NCI-H526 treated with DMSO at 0.1 percent for 48 hours (cell line): ENCODE results near the gene TRIM47.
"Not testable (repeated sequence)": the region's sequence is repeated elsewhere in the genome, so short reads cannot be mapped to it uniquely, and the experiment has no call there.

Experiments
- DNase-seq: peaks from one replicate; lab custom pipeline; 2025; lab: John Stamatoyannopoulos, UW

Gene TRIM47

DNA sequence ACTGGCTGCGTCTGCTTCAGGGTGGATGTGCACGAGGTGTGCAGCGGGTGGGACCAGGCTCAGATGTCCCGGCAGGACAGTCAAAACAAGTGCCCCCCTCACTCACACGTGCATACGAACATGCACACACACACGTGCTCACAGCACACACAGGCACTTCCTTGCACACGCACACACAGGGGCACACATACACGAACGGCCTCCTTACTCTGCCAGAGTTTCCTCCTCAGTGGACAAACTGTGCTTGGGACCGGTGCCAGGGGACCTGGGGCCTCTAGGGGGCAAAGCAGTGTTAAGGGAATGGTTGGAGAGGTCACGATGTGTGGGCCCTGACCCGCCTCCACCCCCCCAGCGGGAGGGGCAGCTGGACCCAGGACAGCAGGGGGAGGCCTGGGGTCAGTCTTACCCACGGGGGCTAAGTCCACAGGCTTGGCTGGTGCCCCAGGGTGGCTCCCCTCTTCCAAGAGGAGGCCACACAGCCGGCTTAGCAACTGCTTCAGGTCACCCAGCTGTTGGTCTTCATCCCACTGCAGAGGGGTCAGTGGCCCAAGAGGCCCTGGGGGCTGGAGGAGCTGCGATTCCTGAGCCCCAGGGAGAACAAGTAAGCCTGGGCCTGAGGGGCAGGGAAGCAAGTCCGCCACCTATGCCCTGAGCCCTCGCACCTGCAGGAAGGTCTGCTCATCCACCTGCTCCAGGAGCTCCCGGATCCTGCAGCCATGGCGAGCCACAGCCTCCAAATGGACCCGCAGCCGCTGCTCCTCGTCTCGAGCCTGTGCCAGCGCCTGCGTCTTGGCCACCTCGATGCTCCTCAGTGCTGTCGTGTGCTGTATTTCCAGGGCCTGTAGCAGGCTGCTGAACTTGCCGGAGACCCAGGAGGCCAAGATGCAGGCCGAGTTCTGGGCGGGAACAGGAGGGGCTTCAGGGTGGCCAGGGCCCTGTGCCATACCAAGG, 13.5 kb upstream of the TRIM47 start:
- no peak for DNase-seq

DNA sequence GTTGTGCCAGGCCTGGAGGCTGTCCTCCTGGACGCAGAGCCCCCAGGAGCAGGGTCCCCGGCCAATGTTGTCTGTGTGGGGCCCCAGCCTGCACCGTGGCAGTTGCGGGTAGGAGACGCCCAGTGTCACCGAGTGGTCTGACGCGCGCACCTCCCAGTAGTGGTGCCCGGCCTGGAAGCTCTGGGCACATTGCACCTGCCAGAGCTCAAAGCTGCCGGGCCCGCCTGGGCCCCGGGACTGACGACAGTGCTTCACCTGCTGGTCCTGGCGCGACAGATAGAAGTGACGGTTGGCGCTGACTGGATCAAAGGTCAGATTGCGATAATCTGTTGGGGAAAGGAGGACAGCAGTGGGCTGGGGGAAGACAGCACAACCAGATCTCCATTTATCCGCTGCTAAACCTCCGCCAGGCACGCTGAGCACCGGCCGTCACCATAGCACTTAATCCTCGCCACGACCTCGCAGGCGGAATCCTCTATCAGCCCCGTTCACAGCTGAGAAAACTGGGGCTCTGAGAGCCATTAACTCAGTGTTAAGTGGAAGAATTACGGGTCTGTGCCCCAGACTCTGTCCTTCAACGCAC, 12.7 kb upstream of the TRIM47 start:
- DNase-seq: no peak

DNA sequence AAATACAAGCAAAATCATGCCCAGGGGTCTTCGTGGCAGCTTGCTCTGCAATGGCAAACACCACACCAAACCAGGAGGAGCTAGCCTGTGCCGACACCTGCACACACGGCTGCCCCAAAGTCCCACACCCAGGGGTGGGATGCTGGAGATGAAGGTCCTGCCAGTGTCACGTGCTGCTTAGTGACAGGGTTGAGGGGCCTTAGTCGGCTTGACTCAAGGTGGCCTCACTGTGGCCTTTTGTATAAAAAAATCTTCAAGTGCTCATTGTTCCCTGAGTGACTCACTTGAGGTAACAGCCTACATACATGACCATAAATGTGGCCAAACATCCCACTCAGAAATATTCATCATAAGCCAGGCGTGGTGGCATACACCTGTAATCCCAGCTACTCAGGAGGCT, 11.1 kb upstream of the TRIM47 start:
- no peak for DNase-seq

GRCh38 chr17:75888484-75888883, 10.1 kb upstream of the TRIM47 start:
- DNase-seq: no peak

DNA sequence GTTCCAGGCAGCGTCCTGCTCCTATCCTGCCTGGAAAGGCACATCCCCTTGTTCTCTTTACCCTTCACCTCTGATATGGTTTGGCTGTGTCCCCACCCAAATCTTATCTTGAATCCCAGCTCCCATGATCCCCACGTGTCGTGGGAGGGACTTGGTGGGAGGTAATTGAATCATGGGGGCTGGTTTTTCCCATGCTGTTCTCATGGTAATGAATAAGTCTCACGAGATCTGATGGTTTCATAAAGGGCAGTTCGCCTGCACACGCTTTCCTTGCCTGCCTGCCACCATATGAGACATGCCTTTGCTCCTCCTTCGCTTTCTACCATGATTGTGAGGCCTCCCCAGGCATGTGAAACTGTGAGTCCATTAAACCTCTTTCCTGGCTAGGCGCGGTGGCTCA, 7.5 kb upstream of the TRIM47 start:
- DNase-seq: not testable (repeated sequence)

- no peak for DNase-seq
Observed at GRCh38 chr17:75885431-75885830, 7.0 kb upstream of the TRIM47 start.

DNA sequence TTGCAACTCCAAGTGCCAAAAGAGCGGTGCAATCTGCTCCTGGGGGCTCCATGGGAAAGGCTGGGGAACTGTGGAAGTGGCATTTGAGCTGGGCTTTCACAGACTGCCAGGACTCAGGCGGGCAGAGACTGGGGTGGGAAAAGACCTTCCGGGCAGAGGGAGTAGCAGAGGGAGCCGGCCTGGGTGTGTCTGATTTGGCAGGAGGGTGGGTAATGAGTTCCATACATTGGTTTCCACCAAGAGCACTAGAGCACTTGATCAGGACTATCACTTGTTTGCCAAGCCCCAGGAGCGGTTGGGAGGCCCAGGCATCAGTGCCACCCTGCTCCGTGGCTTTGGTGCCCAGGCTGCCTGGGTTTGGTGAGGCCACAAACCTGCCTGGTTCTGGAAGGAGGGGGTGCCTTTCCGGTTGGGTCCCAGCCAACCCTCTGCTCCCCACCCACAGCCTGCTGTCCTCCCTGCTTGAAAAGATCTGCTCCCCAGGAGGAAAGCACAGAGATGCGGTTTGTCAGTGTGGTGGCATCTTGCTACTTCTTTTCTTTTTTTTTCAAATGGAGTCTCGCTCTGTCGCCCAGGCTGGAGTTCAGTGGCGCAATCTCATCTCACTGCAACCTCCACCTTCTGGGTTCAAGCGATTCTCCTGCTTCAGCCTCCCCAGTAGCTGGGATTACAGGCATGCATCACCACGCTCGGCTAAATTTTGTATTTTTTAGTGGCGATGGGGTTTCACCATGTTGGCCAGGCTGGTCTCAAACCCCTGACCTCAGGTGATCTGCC, 3.5 kb upstream of the TRIM47 start:
- DNase-seq: no peak

DNA sequence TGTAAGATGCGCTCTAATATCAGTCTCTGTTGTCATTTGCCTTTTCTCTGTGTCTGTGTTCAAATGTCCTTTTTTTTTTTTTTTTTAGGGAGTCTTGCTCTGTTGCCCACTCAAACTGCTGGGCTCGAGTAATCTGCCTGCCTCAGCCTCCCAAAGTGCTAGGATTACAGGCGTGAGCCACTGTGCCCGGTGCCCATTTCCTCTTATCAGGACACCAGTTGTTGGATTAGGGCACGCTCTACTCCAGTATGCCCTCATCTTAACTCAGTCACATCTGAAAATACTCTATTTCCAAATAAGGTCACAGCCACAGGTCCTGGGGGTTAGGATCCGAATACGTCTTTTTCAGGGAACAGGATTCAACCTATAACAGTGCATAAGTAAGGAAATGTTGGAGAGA, 1.9 kb upstream of the TRIM47 start:
- DNase-seq: no peak

DNA sequence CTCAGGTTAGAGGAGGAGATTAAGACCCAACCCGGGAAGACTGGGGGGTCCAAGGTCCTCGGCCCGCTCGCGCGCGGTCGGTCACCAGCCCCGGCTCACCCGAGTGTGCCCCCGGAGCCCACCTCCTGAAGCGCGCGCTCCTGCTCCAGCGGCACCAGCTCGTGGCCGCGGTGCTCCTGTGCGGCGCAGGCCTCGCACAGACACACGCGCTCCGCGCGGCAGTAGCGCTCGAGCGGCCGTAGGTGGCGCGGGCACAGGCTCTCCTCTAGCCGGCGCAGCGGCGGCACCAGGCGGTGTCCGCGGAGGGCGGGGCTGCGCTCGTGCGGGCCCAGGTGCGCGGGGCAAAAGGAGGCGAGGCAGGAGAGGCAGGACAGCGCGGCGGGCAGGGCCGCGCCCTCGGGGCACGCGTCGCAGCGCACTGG, 618 bp downstream of the TRIM47 start:
- DNase-seq: peak; percentile 51

- no peak for DNase-seq
Observed at GRCh38 chr17:75876938-75877751, 1.2 kb downstream of the TRIM47 start.

GRCh38 chr17:75876190-75876937, 2.0 kb downstream of the TRIM47 start:
- no peak for DNase-seq

GRCh38 chr17:75875940-75876189, 2.5 kb downstream of the TRIM47 start:
- no peak for DNase-seq

DNA sequence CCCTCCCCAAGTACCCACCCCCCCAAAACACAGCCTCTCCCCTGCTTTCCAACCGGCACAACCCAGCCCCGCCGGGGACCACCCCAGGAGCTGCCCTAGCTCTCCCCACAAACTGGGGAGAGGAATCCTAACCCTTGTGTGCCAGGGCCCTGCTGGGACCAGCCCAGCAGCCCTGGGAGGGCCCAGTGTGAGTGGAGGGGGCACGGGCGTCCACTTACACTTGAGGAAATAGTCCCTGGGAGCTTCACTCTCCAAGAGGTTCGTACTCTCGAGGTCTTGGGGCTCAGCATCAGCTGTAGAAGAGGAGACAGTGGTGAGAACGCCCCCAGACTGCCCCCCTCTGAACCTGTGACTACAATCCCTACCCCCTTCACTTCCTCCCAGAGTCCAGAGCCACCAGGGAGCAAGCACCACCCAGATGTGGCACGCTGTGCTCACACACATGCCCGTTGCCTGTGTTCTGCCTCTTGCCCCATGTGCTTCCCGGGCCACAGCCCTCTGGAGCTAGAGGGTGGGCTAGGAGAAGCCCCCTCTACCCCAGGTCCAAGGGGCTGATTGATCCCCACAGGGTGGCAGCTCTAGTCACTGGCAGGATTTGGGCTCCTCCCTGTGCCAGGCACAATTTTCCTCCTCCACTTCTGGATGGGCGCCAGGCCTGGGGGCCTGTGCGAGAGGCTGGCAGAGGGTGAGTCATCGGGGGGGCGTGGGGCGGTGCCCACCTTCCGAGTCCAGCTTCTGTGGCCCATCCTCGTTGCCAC, 3.0 kb downstream of the TRIM47 start:
- DNase-seq: no peak

GRCh38 chr17:75874323-75875181, 3.8 kb downstream of the TRIM47 start:
- DNase-seq: no peak

- DNase-seq: no peak
Observed at GRCh38 chr17:75873587-75874322, 4.6 kb downstream of the TRIM47 start.

DNA sequence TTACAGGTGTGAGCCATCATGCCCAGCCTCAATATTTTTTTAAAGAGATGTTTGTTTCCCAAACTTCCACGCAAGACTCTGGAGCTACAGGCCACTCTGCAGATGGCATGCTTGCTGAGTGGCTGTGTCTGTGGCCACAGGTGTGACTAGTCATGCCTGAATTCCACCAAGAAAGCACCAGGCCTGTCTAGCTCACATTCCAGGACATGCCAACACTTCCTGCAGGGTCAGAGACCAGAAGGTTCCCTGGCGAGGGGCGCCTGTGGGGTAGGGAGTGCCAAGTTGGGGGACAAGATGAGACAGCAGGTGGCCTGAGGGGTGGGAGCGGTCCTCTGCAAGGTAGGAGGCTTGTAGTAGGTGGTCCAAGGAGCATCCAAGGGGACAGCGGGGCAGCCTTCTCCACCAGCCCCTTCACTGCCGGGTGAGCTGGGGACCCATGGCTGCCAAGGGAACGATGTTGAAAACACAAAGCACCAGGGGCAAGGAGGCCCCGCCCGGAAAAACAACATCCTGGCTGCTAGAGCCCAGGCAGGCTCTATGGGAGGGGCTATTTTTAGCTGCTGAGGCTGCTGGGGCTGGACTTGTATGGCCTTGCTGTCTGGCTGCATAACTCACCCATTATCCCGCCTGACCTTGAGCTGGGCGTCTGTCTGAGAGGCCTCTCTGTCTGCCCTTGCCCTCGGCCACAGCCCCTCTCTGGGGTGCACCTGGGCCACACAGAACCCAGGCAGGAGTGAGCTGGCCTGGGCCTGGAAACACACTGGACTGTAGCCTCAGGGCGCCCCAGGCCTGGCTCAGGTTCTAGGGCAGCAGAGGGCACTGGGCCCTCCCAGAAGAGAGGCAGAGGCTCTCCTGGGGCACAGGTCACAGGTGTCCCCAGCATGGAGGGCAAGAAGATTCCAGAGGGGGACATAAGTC, 5.7 kb downstream of the TRIM47 start:
- no peak for DNase-seq

DNA sequence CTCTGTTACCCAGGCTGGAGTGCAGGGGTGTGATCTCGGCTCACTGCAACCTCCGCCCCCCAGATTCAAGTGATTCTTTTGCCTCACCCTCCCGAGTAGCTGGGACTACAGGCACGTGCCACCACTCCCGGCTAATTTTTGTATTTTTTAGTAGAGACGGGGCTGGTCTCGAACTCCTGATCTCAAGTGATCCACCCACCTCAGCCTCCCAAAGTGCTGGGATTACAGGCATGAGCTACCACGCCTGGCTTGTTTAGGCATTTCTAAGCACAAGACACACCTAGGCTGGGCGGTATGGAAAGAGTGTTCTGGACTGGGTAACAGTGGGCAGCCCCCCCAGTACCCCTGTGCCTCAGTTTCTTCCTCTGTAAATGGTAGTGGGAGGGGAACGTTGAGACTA, 8.2 kb downstream of the TRIM47 start:
- DNase-seq: not testable (repeated sequence)
